GM23338 (cell line): Measurements from ENCODE around the gene NKRF. TPM values are rescaled to one million over a fixed set of nuclear protein-coding genes. Genes with fewer than 3 reads are reported as not detected.
A peak's percentile ranks its signal among the peaks of the same experiment; 100 is the strongest.

Source experiments
- ATAC-seq: fragments of 200-7000 bp; cut with Tn5 transposase; 3 replicates; pipeline ENCODE4 v1.9.1; 2020
- DNase-seq: peaks from one replicate; pipeline ENCODE4 v3.0.0-alpha.2; 2015; ENCODE audit warnings: low spot score
- H2AFZ ChIP-seq: fragments of 200-600 bp; sonication (generic); 2 replicates; pipeline ENCODE4 v1.8.0; 2016; ENCODE audit warnings: antibody characterized with exemption, mild to moderate bottlenecking, moderate library complexity
- H3F3A ChIP-seq: fragments of 200-600 bp; sonication (generic); replicated peaks from 2 replicates; pipeline ENCODE4 v1.8.0; 2017; ENCODE audit warnings: antibody characterized with exemption, mixed run types, low read depth
- H3K27ac ChIP-seq: fragments of 200-600 bp; sonication (generic); 2 replicates; pipeline ENCODE4 v1.6.1; 2016; ENCODE audit warnings: low read depth
- H3K27me3 ChIP-seq: fragments of 200-600 bp; sonication (generic); 2 replicates; pipeline ENCODE4 v1.8.0; 2016; ENCODE audit warnings: mild to moderate bottlenecking, mixed run types, moderate library complexity; ENCODE audit not compliant: insufficient read depth
- H3K36me3 ChIP-seq: fragments of 200-600 bp; sonication (generic); 2 replicates; pipeline ENCODE4 v1.8.0; 2016; ENCODE audit warnings: mild to moderate bottlenecking; ENCODE audit not compliant: insufficient read depth
- H3K4me1 ChIP-seq: fragments of 200-600 bp; sonication (generic); 2 replicates; pipeline ENCODE4 v1.8.0; 2016; ENCODE audit warnings: mild to moderate bottlenecking, moderate library complexity; ENCODE audit not compliant: insufficient read depth
- H3K4me2 ChIP-seq: fragments of 200-600 bp; sonication (generic); 2 replicates; pipeline ENCODE4 v1.7.1; 2017; ENCODE audit warnings: mixed run types
- H3K4me3 ChIP-seq: fragments of 200-600 bp; sonication (generic); 2 replicates; pipeline ENCODE4 v1.6.1; 2016; ENCODE audit warnings: mixed run types
- H3K79me2 ChIP-seq: fragments of 200-600 bp; sonication (generic); replicated peaks from 2 replicates; pipeline ENCODE4 v1.8.0; 2017; ENCODE audit warnings: mild to moderate bottlenecking; ENCODE audit not compliant: insufficient read depth
- H3K9me2 ChIP-seq: fragments of 200-600 bp; sonication (generic); 2 replicates; pipeline ENCODE4 v1.8.0; 2017; ENCODE audit not compliant: insufficient read depth
- H4K20me1 ChIP-seq: fragments of 200-600 bp; sonication (generic); replicated peaks from 2 replicates; pipeline ENCODE4 v1.8.0; 2017; ENCODE audit warnings: mild to moderate bottlenecking; ENCODE audit not compliant: insufficient read depth
- H3K27ac Mint-ChIP-seq: 2 replicates; pipeline ENCODE4 v1.8.0; 2020; ENCODE audit warnings: inconsistent platforms, mild to moderate bottlenecking, moderate library complexity, mixed read lengths
- H3K27me3 Mint-ChIP-seq: 3 replicates; pipeline ENCODE4 v1.8.0; 2022; ENCODE audit warnings: low read depth, mild to moderate bottlenecking, moderate library complexity, mixed read lengths, inconsistent platforms; ENCODE audit not compliant: insufficient read depth, poor library complexity
- H3K36me3 Mint-ChIP-seq: 3 replicates; pipeline ENCODE4 v1.8.0; 2021; ENCODE audit warnings: low read depth, mild to moderate bottlenecking, inconsistent platforms, moderate library complexity, mixed read lengths
- H3K4me1 Mint-ChIP-seq: 3 replicates; pipeline ENCODE4 v1.8.0; 2020; ENCODE audit warnings: mild to moderate bottlenecking, inconsistent platforms, mixed read lengths
- H3K4me3 Mint-ChIP-seq: 3 replicates; pipeline ENCODE4 v1.8.0; 2021; ENCODE audit warnings: moderate library complexity, mild to moderate bottlenecking, inconsistent platforms, mixed read lengths
- H3K9me3 Mint-ChIP-seq: 3 replicates; pipeline ENCODE4 v1.8.0; 2020; ENCODE audit warnings: moderate library complexity, mild to moderate bottlenecking, inconsistent platforms, mixed read lengths
- CREB1 ChIP-seq: fragments of 250-450 bp; sonication (Bioruptor Pico); IDR thresholded peaks from 2 replicates; pipeline ENCODE4 v1.5.0; 2020; ENCODE audit warnings: low read depth, mild to moderate bottlenecking, moderate library complexity
- CTCF ChIP-seq, 2 experiments: fragments of 200-600 bp in 1 of 2; sonication (generic) in 1 of 2; conservative IDR thresholded peaks; 2 replicates each; pipeline versions ENCODE4 v1.5.1 to v1.6.1; 2016 to 2017; ENCODE audit warnings: antibody characterized with exemption in 2 of 2, low read depth in 2 of 2, mild to moderate bottlenecking in 2 of 2, moderate library complexity in 1 of 2
- ETS1 ChIP-seq: IDR thresholded peaks from 2 replicates; pipeline ENCODE4 v1.6.1; 2016; ENCODE audit warnings: antibody characterized with exemption
- EZH2 ChIP-seq: fragments of 200-600 bp; sonication (generic); IDR thresholded peaks from one replicate; pipeline ENCODE4 v1.8.0; 2017; ENCODE audit warnings: antibody characterized with exemption, mild to moderate bottlenecking, low read depth; ENCODE audit not compliant: unreplicated experiment
- EZH2phosphoT487 ChIP-seq: fragments of 200-600 bp; sonication (generic); IDR thresholded peaks from one replicate; pipeline ENCODE4 v1.8.1; 2018; ENCODE audit warnings: antibody characterized with exemption; ENCODE audit not compliant: unreplicated experiment
- JUNB ChIP-seq: IDR thresholded peaks from one replicate; pipeline ENCODE4 v1.6.1; 2016; ENCODE audit warnings: antibody characterized with exemption; ENCODE audit not compliant: unreplicated experiment
- NANOG ChIP-seq: IDR thresholded peaks from 2 replicates; pipeline ENCODE4 v1.6.1; 2016; ENCODE audit warnings: antibody characterized with exemption, borderline replicate concordance
- POLR2AphosphoS5 ChIP-seq: IDR thresholded peaks from 2 replicates; pipeline ENCODE4 v1.6.1; 2016; ENCODE audit warnings: antibody characterized with exemption, low read depth
- REST ChIP-seq: IDR thresholded peaks from one replicate; pipeline ENCODE4 v1.6.1; 2018; ENCODE audit warnings: antibody characterized with exemption; ENCODE audit not compliant: unreplicated experiment
- STAT1 ChIP-seq: IDR thresholded peaks from one replicate; pipeline ENCODE4 v1.6.1; 2016; ENCODE audit warnings: antibody characterized with exemption; ENCODE audit not compliant: unreplicated experiment
- ZNF114 ChIP-seq: fragments of 250-450 bp; sonication (Bioruptor Pico); IDR thresholded peaks from 2 replicates; pipeline ENCODE4 v1.5.0; 2020; ENCODE audit warnings: mild to moderate bottlenecking, moderate library complexity
- ZNF331 ChIP-seq: fragments of 250-450 bp; sonication (Bioruptor Pico); IDR thresholded peaks from 2 replicates; pipeline ENCODE4 v1.5.0; 2020; ENCODE audit warnings: low read depth, mild to moderate bottlenecking, moderate library complexity
- ZNF462 ChIP-seq: fragments of 250-450 bp; sonication (Bioruptor Pico); IDR thresholded peaks from 2 replicates; pipeline ENCODE4 v1.5.0; 2020; ENCODE audit warnings: mild to moderate bottlenecking, moderate library complexity
- polyA plus RNA-seq: library from polyadenylated mRNA; unstranded; fragments of >200 nt; fragmentation: Nextera tagmentation; extraction: Ambion mirVana; gene quantifications from 2 replicates; pipeline ENCODE4 v1.2.1, GENCODE V29; 2016
- total RNA-seq: library from RNA; depleted of rRNA; stranded (reverse); fragments of >200 nt; shearing (Covaris generic); gene quantifications from 2 replicates; pipeline ENCODE4 v1.2.3, GENCODE V29; 2014

NKRF gene
- total and polyA plus RNA-seq, 2 experiments from 2014 or later: 6.8 to 11.6 TPM

GRCh38 chrX:119570351-119570835 is 35.8 kb downstream of the NKRF start:
- H3K27ac Mint-ChIP-seq: no peak overlapping the region
- H3K27me3 Mint-ChIP-seq: peaks cover 2% of the 10 kb centered on the region
- no peaks in the 10 kb centered on the region for H4K20me1 ChIP-seq
- H3K4me1 ChIP-seq: no peaks in the 10 kb centered on the region
- no peak for TF ChIP-seq ZNF331 (CRISPR knock-in tag)
- TF ChIP-seq EZH2phosphoT487: no peak
- no peak for TF ChIP-seq ETS1
- no peak for TF ChIP-seq ZNF462 (CRISPR knock-in tag)
- TF ChIP-seq REST: no peak
- TF ChIP-seq POLR2AphosphoS5: no peak
- no peak for TF ChIP-seq STAT1
- TF ChIP-seq EZH2: no peak
- no peak for TF ChIP-seq CTCF (conservative IDR thresholded peaks at IDR 0.05; ENCODE audit: low read depth in 2 of 2)
- TF ChIP-seq NANOG: no peak
- TF ChIP-seq ZNF114 (CRISPR knock-in tag): no peak
- no peak for TF ChIP-seq JUNB
- TF ChIP-seq CREB1: no peak
- 0 out of 2 replicates have a peak, but pooled peaks cover 2% of the 10 kb centered on the region for H3K79me2 ChIP-seq
- no peak overlapping the region for H3K4me3 ChIP-seq
- DNase-seq (peak; percentile 5), ATAC-seq (no peak)
- H3K4me2 ChIP-seq: no peak overlapping the region
- no peaks in the 10 kb centered on the region for H3K27me3 ChIP-seq
- no peaks in the 10 kb centered on the region for H3K9me2 ChIP-seq
- no peaks in the 10 kb centered on the region; the same call in 2 of the 3 replicates for H3K9me3 Mint-ChIP-seq
- H3F3A ChIP-seq: no peaks in the 10 kb centered on the region
- no peak overlapping the region for H2AFZ ChIP-seq
- no peaks in the 10 kb centered on the region for H3K36me3 Mint-ChIP-seq
- no peaks in the 10 kb centered on the region for H3K36me3 ChIP-seq
- no peak overlapping the region for H3K4me3 Mint-ChIP-seq
- H3K4me1 Mint-ChIP-seq: peaks cover 8% of the 10 kb centered on the region; the same call in 2 of the 3 replicates
- H3K27ac ChIP-seq: no peak overlapping the region
